Panc1 (cell line): Measurements from ENCODE around the gene FOXO6. TPM values are rescaled to one million over a fixed set of nuclear protein-coding genes. Genes with fewer than 3 reads are reported as not detected.

Experiments
- ATAC-seq: fragments of 200-7000 bp; cut with Tn5 transposase; 2 replicates; pipeline ENCODE4 v1.9.1; 2020; ENCODE audit warnings: mild to moderate bottlenecking, moderate library complexity
- BruUV-seq: library from RNA; stranded (reverse); fragments of 400-500 nt; replicated peaks from 2 replicates; lab custom pipeline; 2021; lab: Mats Ljungman, UMichigan
- CTCF ChIA-PET: fragments of 300-600 bp; sonication (Branson Sonifier 250); formaldehyde crosslinking; loops from one replicate; lab custom pipeline; 2022; ENCODE audit warnings: antibody characterized with exemption; lab: Charles Lee
- POLR2A ChIA-PET: fragments of 300-600 bp; sonication (Branson Sonifier 250); formaldehyde crosslinking; loops from one replicate; lab custom pipeline; 2022; ENCODE audit warnings: antibody characterized with exemption; lab: Charles Lee
- DNase-seq: peaks from one replicate; pipeline ENCODE4 v3.0.0-alpha.2; 2010; ENCODE audit warnings: low read depth, low spot score
- H3K27ac ChIP-seq: 2 replicates; pipeline ENCODE4 v1.5.1; 2011; ENCODE audit warnings: mild to moderate bottlenecking, low read length, inconsistent platforms
- H3K27me3 ChIP-seq: fragments of 200-500 bp; sonication (Bioruptor generic); 2 replicates; pipeline ENCODE4 v1.6.0; 2014; ENCODE audit warnings: low read length, inconsistent platforms; ENCODE audit not compliant: control insufficient read depth, insufficient read depth
- H3K36me3 ChIP-seq: fragments of 200-500 bp; sonication (Bioruptor generic); 2 replicates; pipeline ENCODE4 v1.5.1; 2014; ENCODE audit warnings: inconsistent platforms, mild to moderate bottlenecking, low read length, moderate library complexity; ENCODE audit not compliant: control insufficient read depth, insufficient read depth
- H3K4me1 ChIP-seq: 2 replicates; pipeline ENCODE4 v1.5.1; 2011; ENCODE audit warnings: inconsistent platforms, mild to moderate bottlenecking, low read length, moderate library complexity; ENCODE audit not compliant: control insufficient read depth, insufficient read depth
- H3K4me3 ChIP-seq, 2 experiments: 2 replicates each; pipeline ENCODE4 v1.5.1; 2011 to 2012; ENCODE audit warnings: low read depth in 2 of 2, low read length in 2 of 2, mild to moderate bottlenecking in 2 of 2, inconsistent platforms in 1 of 2, moderate library complexity in 1 of 2
- H3K9me3 ChIP-seq: fragments of 200-500 bp; sonication (Bioruptor generic); 2 replicates; pipeline ENCODE4 v1.5.1; 2014; ENCODE audit warnings: low read depth, mild to moderate bottlenecking, inconsistent platforms, low read length, moderate library complexity; ENCODE audit not compliant: control insufficient read depth, insufficient read depth
- CTCF ChIP-seq: fragments of 450-650 bp; IDR thresholded peaks from 2 replicates; pipeline ENCODE4 v1.5.1; 2017; ENCODE audit warnings: mild to moderate bottlenecking
- POLR2AphosphoS5 ChIP-seq: IDR thresholded peaks from 2 replicates; pipeline ENCODE4 v1.6.1; 2012; ENCODE audit warnings: mild to moderate bottlenecking, low read depth, low read length, moderate library complexity
- REST ChIP-seq, 2 experiments: IDR thresholded peaks; 2 replicates each; pipeline ENCODE4 v1.6.1; 2011 to 2012; ENCODE audit warnings: low read depth in 2 of 2, control low read depth in 1 of 2, low read length in 1 of 2, mild to moderate bottlenecking in 1 of 2, moderate library complexity in 1 of 2; ENCODE audit not compliant: insufficient read depth in 1 of 2
- SIN3A ChIP-seq: IDR thresholded peaks from 2 replicates; pipeline ENCODE4 v1.6.1; 2012; ENCODE audit warnings: low read depth, mild to moderate bottlenecking, low read length, moderate library complexity, borderline replicate concordance; ENCODE audit not compliant: insufficient read depth
- TCF7L2 ChIP-seq: IDR thresholded peaks from 2 replicates; pipeline ENCODE4 v1.6.1; 2011; ENCODE audit warnings: mild to moderate bottlenecking, low read depth, low read length, inconsistent platforms
- in situ Hi-C: cut with HindIII; loops from 2 replicates; pipeline ENCODE4 v1.10.0; 2016; ENCODE audit warnings: low sequenced_read_pairs, low pct_unique_long_range_greater_than_20kb
- intact Hi-C: fragments of 100-400 bp; cut with micrococcal nuclease; formaldehyde crosslinking; loops from one replicate; pipeline ENCODE4 v1.10.0; 2022; ENCODE audit not compliant: unreplicated experiment
- total RNA-seq: library from RNA; stranded (reverse); gene quantifications from one replicate; pipeline ENCODE4 v1.2.1, GENCODE V29; 2021; ENCODE audit not compliant: unreplicated experiment

The FOXO6 gene
- total RNA-seq, 1 experiment from 2014 or later: 2.5 TPM

GRCh38 chr1:41362749-41363590, 1.7 kb downstream of the FOXO6 start:
- in situ Hi-C loops: no loop called here
- DNase-seq (no peak), ATAC-seq (no peak)
- no peak overlapping the region; a peak in 1 of 4 replicates for H3K4me3 ChIP-seq
- ChIA-PET CTCF (no interaction called here), POLR2A (interaction anchor here (0.6 kb wide), 1 partner anchor 51 kb away, joined by 11 read pairs; no protein-coding TSS in a partner anchor)
- H3K36me3 ChIP-seq: no peaks in the 10 kb centered on the region
- intact Hi-C loops: no loop called here
- H3K27me3 ChIP-seq: no peaks in the 10 kb centered on the region
- H3K9me3 ChIP-seq: no peaks in the 10 kb centered on the region
- no TSS peak for BruUV-seq
- H3K4me1 ChIP-seq: peaks cover 9% of the 10 kb centered on the region; the same call in 1 of the 2 replicates
- H3K27ac ChIP-seq: no peak overlapping the region
- TF ChIP-seq CTCF: no peak
- TF ChIP-seq REST (IDR thresholded peaks at IDR 0.05; ENCODE audit: insufficient read depth in 1 of 2, low read depth in 2 of 2, low read length in 1 of 2): no peak
- TF ChIP-seq SIN3A: no peak
- no peak for TF ChIP-seq TCF7L2
- no peak for TF ChIP-seq POLR2AphosphoS5

- ATAC-seq: no peak
- peaks cover 9% of the 10 kb centered on the region; the same call in 1 of the 2 replicates for H3K4me1 ChIP-seq
- TF ChIP-seq CTCF: no peak
- no peak for TF ChIP-seq REST (IDR thresholded peaks at IDR 0.05; ENCODE audit: insufficient read depth in 1 of 2, low read depth in 2 of 2, low read length in 1 of 2)
- no peak for TF ChIP-seq POLR2AphosphoS5
- TF ChIP-seq TCF7L2: no peak
- TF ChIP-seq SIN3A: no peak
- ChIA-PET POLR2A (no interaction called here), CTCF (no interaction called here)
- no peak overlapping the region for H3K4me3 ChIP-seq
- no peak overlapping the region for H3K27ac ChIP-seq
- H3K27me3 ChIP-seq: no peaks in the 10 kb centered on the region
- no TSS peak for BruUV-seq
- intact Hi-C loops (no loop called here), in situ Hi-C loops (no loop called here)
- no peak for DNase-seq
- no peaks in the 10 kb centered on the region for H3K36me3 ChIP-seq
- H3K9me3 ChIP-seq: no peaks in the 10 kb centered on the region
Observed at GRCh38 chr1:41363591-41364320, 2.5 kb downstream of the FOXO6 start.
